GDM1 (cell line): Measurements from ENCODE around the gene RIC1.
"Not testable (repeated sequence)": the region's sequence is repeated elsewhere in the genome, so short reads cannot be mapped to it uniquely, and the experiment has no call there.

Source experiments
- DNase-seq: peaks from one replicate; lab custom pipeline; 2025; lab: John Stamatoyannopoulos, UW

The RIC1 gene

GRCh38 chr9:5736563-5737346 is 107.8 kb downstream of the RIC1 start:
- DNase-seq = no peak

DNA sequence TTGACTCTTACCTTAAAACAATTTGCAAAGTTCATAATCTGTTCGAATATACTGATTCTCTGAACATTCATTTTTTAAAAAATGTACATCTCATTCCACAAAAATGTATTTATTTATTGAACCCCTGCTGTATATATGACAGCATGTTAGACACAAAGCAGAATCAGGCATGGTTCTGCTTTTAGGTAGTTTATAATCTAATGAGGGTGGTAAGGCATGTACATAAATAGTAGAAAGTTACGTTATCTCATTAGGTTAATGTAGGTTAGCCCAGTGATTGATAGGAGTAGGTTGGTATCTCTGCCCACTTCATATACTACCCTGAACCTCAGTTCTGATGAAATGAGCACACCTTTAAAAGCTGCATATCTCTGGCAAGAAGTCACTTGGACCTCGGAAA is 114.2 kb downstream of the RIC1 start:
- DNase-seq = no peak

GRCh38 chr9:5748438-5748837 is 119.5 kb downstream of the RIC1 start:
- DNase-seq = no peak

DNA sequence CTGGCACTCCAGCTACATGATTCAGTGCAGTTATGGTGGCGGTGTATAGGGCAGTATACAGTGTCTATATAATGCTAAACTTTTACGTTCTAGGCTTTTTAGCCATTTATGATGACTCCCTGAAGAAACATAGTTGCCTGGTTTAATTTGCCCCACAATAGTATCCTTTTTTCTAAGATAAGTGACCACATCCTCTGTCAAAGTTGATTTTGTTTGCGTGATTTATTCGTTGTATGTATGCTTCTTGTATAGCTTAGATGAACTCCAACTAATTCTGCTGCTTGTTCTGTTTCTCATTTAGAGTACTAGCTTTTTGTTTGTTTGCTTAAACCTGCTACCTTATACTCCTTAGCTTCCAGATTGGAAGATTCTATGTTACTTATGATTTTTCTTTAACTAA is 120.4 kb downstream of the RIC1 start:
- DNase-seq = no peak

DNA sequence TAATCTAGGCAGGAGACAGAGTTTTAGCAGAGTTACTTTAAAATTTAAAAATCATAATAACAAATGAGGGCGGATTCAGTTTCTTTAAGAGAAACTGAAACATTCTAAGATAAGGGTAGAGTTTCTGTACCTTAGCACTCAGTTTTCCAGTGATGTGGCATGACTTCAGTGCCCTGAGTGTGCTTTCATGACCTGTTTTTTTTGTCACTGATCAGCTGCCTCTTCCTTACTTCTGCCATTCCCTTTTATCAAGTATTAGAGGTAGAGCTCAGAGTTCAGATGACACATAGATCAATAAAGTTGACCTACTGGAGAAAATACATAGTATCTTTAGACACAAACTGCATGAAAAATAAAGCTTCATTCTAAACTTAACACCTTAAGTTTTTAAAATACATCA is 121.7 kb downstream of the RIC1 start:
- DNase-seq = no peak

DNA sequence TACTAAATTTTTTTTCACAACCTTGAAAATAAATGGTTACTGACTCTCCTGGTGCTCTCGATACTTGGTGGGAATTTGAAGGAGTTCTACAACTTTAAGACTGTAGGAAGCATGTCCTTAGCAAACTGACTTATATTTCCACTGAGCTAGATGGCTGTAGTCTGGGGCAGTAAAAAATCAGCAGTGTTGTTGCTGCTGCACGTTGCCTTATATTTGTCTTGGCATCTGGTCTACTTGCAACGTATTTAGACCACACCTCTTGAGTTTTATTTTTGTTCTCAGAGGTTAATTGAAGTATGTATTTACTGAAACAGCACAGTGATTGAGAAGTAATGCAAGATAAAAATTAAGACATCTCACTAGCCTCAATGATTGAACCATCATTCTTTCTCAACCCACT is 127.7 kb downstream of the RIC1 start:
- DNase-seq = no peak

DNA sequence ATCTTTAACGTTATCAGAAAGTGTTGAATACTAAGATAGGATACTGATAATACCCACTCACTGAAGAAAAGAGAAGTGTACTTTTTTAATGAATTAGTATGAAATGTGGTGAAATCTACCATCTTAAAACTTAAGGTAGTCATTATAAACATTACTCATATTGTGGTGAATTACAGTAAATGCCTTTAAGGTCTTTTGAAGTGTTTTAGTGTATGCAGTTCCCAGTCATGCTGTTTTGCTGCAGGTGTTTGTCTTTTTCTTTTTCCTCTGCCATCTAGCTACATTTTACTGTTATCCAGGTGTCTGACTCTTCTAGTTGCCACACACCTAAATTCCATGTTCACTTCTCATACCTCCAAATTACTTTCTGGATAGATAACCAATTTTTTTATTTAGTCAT is 131.4 kb downstream of the RIC1 start:
- DNase-seq = no peak

DNA sequence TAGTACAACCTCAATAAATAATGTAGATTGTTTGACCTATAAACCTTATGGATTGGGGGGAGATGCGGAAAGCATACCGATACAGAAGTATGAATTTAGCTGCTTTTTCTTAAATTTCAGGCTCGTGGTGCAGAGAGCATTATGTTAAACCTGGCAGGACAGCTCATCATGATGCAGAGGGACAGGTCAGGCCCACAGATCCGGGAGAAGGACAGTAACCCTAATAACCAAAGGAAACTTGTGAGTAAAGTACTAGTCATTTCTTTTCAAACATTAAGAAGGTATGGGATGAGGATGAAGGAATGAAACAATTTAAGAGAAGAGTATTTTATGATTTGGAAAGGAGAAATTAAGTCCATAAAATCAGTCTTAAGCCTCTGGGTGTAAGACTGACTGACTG is 133.5 kb downstream of the RIC1 start:
- DNase-seq = no peak

DNA sequence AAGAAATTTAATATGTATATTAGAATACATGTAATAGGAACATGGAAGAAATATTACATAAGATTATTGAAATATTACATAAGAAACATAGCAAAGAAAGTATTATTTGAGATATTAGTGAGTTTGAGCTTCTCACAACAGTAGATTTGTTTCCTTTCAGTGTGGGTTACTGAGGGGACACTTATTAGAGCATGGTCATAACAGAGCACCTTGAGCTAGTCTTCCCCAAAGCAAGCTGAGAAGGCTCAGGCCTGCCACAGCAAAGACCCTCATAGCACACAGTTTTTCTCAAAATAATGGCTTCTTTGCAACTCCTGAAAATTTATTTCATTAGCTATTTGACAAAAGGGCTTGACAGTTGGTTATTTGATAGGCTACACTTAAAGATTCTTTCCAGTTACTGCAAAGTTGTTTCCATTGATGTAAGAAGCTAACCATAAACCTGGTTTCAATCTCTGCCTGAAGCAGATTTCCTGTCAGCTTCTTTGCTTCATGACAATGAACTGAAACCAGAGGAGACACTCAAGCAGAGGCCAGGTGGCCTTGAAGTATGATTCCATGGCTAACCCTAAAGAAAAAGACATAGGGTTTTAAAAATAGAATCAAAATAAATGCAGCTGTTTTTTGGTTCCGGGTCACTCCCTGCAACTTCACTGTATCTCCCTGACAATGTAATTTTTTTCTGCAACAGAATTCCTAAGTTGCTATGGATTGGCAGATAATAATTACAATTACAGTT is 135.4 kb downstream of the RIC1 start:
- no peak for DNase-seq

- DNase-seq = no peak
Measured at GRCh38 chr9:5767968-5768932, 139.3 kb downstream of the RIC1 start.

- DNase-seq = no peak
Measured at GRCh38 chr9:5773324-5773999, 144.6 kb downstream of the RIC1 start.

- DNase-seq = no peak
Measured at GRCh38 chr9:5778805-5779204, 149.9 kb downstream of the RIC1 start.

- not testable (repeated sequence) for DNase-seq
Measured at GRCh38 chr9:5779705-5780218, 150.9 kb downstream of the RIC1 start.

GRCh38 chr9:5783420-5783819 is 154.5 kb downstream of the RIC1 start:
- DNase-seq = not testable (repeated sequence)

- no peak for DNase-seq
Measured at GRCh38 chr9:5783982-5784381, 155.1 kb downstream of the RIC1 start.

GRCh38 chr9:5784526-5785315 is 155.8 kb downstream of the RIC1 start:
- DNase-seq = no peak

DNA sequence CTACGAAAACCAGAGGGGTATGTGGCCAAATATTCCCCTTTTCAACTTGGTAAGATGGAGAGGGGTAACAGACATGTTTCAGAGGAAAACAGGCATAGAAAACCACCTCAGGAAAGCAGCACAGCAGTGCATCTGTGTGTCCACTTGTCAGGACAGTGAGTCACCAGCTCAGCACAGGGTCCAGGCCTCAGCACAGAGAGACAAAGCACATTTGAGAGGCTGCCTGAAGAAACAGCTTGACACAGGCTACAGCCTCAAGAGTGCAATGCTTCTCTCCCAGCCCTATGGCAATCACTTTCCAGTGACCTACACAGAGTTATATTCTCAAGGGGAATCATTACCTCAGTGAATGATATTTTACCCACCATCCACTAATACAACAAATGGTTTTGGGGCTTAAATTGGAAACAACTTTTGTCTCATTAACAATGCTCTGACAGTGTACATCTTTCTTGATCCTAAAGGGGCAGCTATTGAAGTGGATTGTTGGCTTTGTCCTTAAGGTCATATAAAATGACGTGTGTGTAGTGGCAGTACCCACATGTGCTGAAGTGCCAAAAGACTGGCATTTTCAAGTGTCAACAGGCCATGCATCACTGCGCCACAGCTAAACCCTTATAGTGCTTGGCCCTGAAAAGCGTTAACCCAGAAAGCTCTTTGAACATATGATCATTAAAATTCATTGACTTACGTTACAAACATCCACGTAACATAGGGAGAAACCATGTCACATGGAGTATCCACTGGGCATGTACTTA is 157.6 kb downstream of the RIC1 start:
- no peak for DNase-seq

- DNase-seq = no peak
Measured at GRCh38 chr9:5787220-5787619, 158.3 kb downstream of the RIC1 start.

DNA sequence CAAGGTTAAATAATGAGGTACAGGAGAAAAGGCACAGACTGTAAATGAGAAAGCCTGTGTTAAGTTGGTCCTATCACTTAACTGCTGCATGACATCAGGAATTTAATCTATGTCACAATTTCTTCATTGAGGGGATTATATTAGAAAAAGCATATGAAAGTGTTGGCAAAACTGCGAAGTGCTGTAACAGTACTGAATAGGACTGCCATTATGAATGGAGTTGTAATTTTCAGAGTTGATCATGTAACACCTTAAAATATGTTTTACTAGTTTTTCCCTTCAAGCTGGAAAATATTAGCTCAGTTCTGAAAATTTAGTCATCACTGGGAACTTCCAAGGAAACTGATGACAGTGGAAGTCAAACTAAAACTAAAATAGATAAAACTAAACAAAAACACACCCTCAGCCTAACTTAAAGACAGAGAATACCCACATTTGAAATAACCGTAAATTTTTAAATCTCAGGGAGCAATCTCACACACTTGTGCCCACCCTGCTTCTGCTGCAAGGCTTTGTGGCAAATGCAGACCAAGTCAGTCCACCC is 158.9 kb downstream of the RIC1 start:
- no peak for DNase-seq

DNA sequence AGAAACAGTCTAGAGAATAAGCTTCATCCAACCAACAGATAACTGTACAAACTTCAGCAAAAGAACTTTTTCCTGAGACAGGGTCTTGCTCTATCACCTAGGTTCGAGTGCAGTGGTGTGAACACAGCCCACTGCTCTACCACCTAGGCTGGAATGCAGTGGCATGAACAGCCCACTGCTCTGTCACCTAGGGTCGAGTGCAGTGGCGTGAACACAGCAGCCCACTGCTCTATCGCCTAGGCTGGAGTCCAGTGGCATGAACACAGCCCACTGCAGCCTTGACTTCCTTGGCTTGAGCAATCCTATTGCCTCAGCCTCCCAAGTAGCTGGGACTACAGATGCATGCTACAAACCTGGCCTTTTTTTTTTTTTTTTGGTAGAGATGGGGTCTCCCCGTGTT is 160.6 kb downstream of the RIC1 start:
- DNase-seq = no peak
